Activated CD4-positive, alpha-beta T cell treated with anti-CD3 and anti-CD28 coated beads for 36 hours (primary cell): Measurements from ENCODE around the gene PDRG1. TPM values are rescaled to one million over a fixed set of nuclear protein-coding genes. Genes with fewer than 3 reads are reported as not detected.
"Not testable (repeated sequence)": the region's sequence is repeated elsewhere in the genome, so short reads cannot be mapped to it uniquely, and the experiment has no call there.

Experiments
- ATAC-seq: fragments of 200-7000 bp; cut with Tn5 transposase; one replicate; pipeline ENCODE4 v1.10.0; 2021; ENCODE audit warnings: mild to moderate bottlenecking, moderate library complexity
- CTCF ChIA-PET: fragments of 350-600 bp; sonication (Branson Sonifier 250); formaldehyde crosslinking; loops from one replicate; lab custom pipeline; 2021; ENCODE audit warnings: antibody characterized with exemption; lab: Charles Lee
- POLR2A ChIA-PET: fragments of 350-600 bp; sonication (Branson Sonifier 250); formaldehyde crosslinking; loops from one replicate; lab custom pipeline; 2021; ENCODE audit warnings: antibody characterized with exemption, inconsistent platforms; lab: Charles Lee
- DNase-seq: peaks from one replicate; pipeline ENCODE4 v3.0.0-alpha.2; 2020
- H3K27ac Mint-ChIP-seq: one replicate; pipeline ENCODE4 v1.8.0; 2021; ENCODE audit warnings: mixed read lengths
- H3K27me3 Mint-ChIP-seq: one replicate; pipeline ENCODE4 v1.8.0; 2021; ENCODE audit warnings: mixed read lengths
- H3K36me3 Mint-ChIP-seq: one replicate; pipeline ENCODE4 v1.8.0; 2021; ENCODE audit warnings: low read depth, mixed read lengths
- H3K4me1 Mint-ChIP-seq: one replicate; pipeline ENCODE4 v1.8.0; 2021; ENCODE audit warnings: mixed read lengths
- H3K4me3 Mint-ChIP-seq: one replicate; pipeline ENCODE4 v1.8.0; 2021; ENCODE audit warnings: mild to moderate bottlenecking, moderate library complexity, mixed read lengths
- H3K9me3 Mint-ChIP-seq: one replicate; pipeline ENCODE4 v1.8.0; 2021; ENCODE audit warnings: low read depth, mixed read lengths
- intact Hi-C, 2 experiments: fragments of 100-400 bp; cut with DNase I in 1 of 2; cut with micrococcal nuclease in 1 of 2; formaldehyde crosslinking; loops; one replicate each; pipeline versions ENCODE4 v1.14.2 to v1.15.1; 2022 to 2024; cut with DNase I, micrococcal nuclease
- total RNA-seq, 2 experiments: library from RNA; stranded (reverse); gene quantifications; one replicate each; pipeline ENCODE4 v1.2.3, GENCODE V29; 2021

Gene PDRG1
- total RNA-seq, 2 experiments from 2014 or later = 12.8 to 18.4 TPM

- intact Hi-C loops = no loop called here
- Mint-ChIP-seq H3K27ac (no peak overlapping the region), H3K27me3 (no peaks in the 10 kb centered on the region), H3K4me3 (no peak overlapping the region), H3K9me3 (no peaks in the 10 kb centered on the region), H3K36me3 (peaks cover 43% of the 10 kb centered on the region), H3K4me1 (peaks cover 13% of the 10 kb centered on the region)
- ChIA-PET CTCF (interaction anchor here (0.9 kb wide), 1 partner anchor 65 kb away, joined by 3 read pairs; no protein-coding TSS in a partner anchor), POLR2A (no interaction called here)
- ATAC-seq (no peak), DNase-seq (no peak)
Measured at GRCh38 chr20:31945319-31945718, 6.5 kb downstream of the PDRG1 start.

GRCh38 chr20:31943052-31943471 is 8.8 kb downstream of the PDRG1 start:
- no peaks in the 10 kb centered on the region for H3K27me3 Mint-ChIP-seq
- H3K9me3 Mint-ChIP-seq = no peaks in the 10 kb centered on the region
- no peaks in the 10 kb centered on the region for H3K4me1 Mint-ChIP-seq
- ChIA-PET POLR2A (no interaction called here), CTCF (interaction anchor here (0.7 to 1.1 kb wide), 2 partner anchors 9 to 166 kb away, joined by 3 to 4 read pairs; partner anchors contain the start of gene PDRG1)
- no peak overlapping the region for H3K27ac Mint-ChIP-seq
- no peak overlapping the region for H3K4me3 Mint-ChIP-seq
- DNase-seq = no peak
- peaks cover 23% of the 10 kb centered on the region for H3K36me3 Mint-ChIP-seq
- intact Hi-C loops = no loop called here
- no peak for ATAC-seq

GRCh38 chr20:31939661-31940060 is 12.2 kb downstream of the PDRG1 start:
- Mint-ChIP-seq H3K36me3 (peaks cover 3% of the 10 kb centered on the region), H3K4me1 (no peaks in the 10 kb centered on the region), H3K9me3 (no peaks in the 10 kb centered on the region), H3K27me3 (no peaks in the 10 kb centered on the region), H3K4me3 (no peak overlapping the region), H3K27ac (no peak overlapping the region)
- intact Hi-C loops = no loop called here
- ChIA-PET CTCF (interaction anchor here (1.0 to 1.2 kb wide), 2 partner anchors 8 to 13 kb away, joined by 3 to 4 read pairs; partner anchors contain the start of gene PDRG1), POLR2A (no interaction called here)
- DNase-seq = no peak
- no peak for ATAC-seq

- DNase-seq (no peak), ATAC-seq (no peak)
- H3K27ac Mint-ChIP-seq = no peak overlapping the region
- CTCF ChIA-PET = no interaction called here
- intact Hi-C loops = no loop called here
- no peaks in the 10 kb centered on the region for H3K4me1 Mint-ChIP-seq
- H3K36me3 Mint-ChIP-seq = no peaks in the 10 kb centered on the region
- no peaks in the 10 kb centered on the region for H3K27me3 Mint-ChIP-seq
- no peak overlapping the region for H3K4me3 Mint-ChIP-seq
- H3K9me3 Mint-ChIP-seq = no peaks in the 10 kb centered on the region
- POLR2A ChIA-PET = no interaction called here
Measured at GRCh38 chr20:31937820-31938219, 14.0 kb downstream of the PDRG1 start.

GRCh38 chr20:31936420-31936819 is 15.4 kb downstream of the PDRG1 start:
- no peak overlapping the region for H3K27ac Mint-ChIP-seq
- DNase-seq (no peak), ATAC-seq (no peak)
- intact Hi-C loops = no loop called here
- H3K4me3 Mint-ChIP-seq = no peak overlapping the region
- H3K27me3 Mint-ChIP-seq = no peaks in the 10 kb centered on the region
- H3K9me3 Mint-ChIP-seq = no peaks in the 10 kb centered on the region
- POLR2A ChIA-PET = no interaction called here
- CTCF ChIA-PET = interaction anchor here (0.9 kb wide), 2 partner anchors 27 to 84 kb away, joined by 3 to 4 read pairs; no protein-coding TSS in a partner anchor
- H3K4me1 Mint-ChIP-seq = no peaks in the 10 kb centered on the region
- no peaks in the 10 kb centered on the region for H3K36me3 Mint-ChIP-seq

- no peak for ATAC-seq
- H3K36me3 Mint-ChIP-seq = no peaks in the 10 kb centered on the region
- no peak overlapping the region for H3K27ac Mint-ChIP-seq
- CTCF ChIA-PET = interaction anchor here (0.7 to 1.2 kb wide), 3 partner anchors 17 to 83 kb away, joined by 3 to 4 read pairs (median 4); partner anchors contain the start of gene PDRG1
- peaks cover 2% of the 10 kb centered on the region for H3K27me3 Mint-ChIP-seq
- no peaks in the 10 kb centered on the region for H3K9me3 Mint-ChIP-seq
- intact Hi-C loops = no loop called here
- H3K4me1 Mint-ChIP-seq = no peaks in the 10 kb centered on the region
- DNase-seq = no peak
- H3K4me3 Mint-ChIP-seq = no peak overlapping the region
- POLR2A ChIA-PET = no interaction called here
Measured at GRCh38 chr20:31934968-31935764, 16.7 kb downstream of the PDRG1 start.

GRCh38 chr20:31934491-31934890 is 17.4 kb downstream of the PDRG1 start:
- no peak for DNase-seq
- peaks cover 2% of the 10 kb centered on the region for H3K27me3 Mint-ChIP-seq
- no peaks in the 10 kb centered on the region for H3K36me3 Mint-ChIP-seq
- H3K4me3 Mint-ChIP-seq = no peak overlapping the region
- H3K4me1 Mint-ChIP-seq = no peaks in the 10 kb centered on the region
- intact Hi-C loops = no loop called here
- no peaks in the 10 kb centered on the region for H3K9me3 Mint-ChIP-seq
- no peak for ATAC-seq
- H3K27ac Mint-ChIP-seq = no peak overlapping the region
- CTCF ChIA-PET = no interaction called here
- POLR2A ChIA-PET = no interaction called here

GRCh38 chr20:31933698-31934097 is 18.1 kb downstream of the PDRG1 start:
- ChIA-PET CTCF (interaction anchor here (0.8 kb wide), 1 partner anchor 19 kb away, joined by 4 read pairs; the partner anchor contains the start of gene PDRG1), POLR2A (no interaction called here)
- intact Hi-C loops = no loop called here
- Mint-ChIP-seq H3K4me3 (no peak overlapping the region), H3K4me1 (no peaks in the 10 kb centered on the region), H3K36me3 (no peaks in the 10 kb centered on the region), H3K27me3 (peaks cover 2% of the 10 kb centered on the region), H3K9me3 (no peaks in the 10 kb centered on the region), H3K27ac (no peak overlapping the region)
- DNase-seq = no peak
- ATAC-seq = no peak

GRCh38 chr20:31930779-31931178 is 21.1 kb downstream of the PDRG1 start:
- peaks cover 9% of the 10 kb centered on the region for H3K27me3 Mint-ChIP-seq
- intact Hi-C loops = no loop called here
- H3K9me3 Mint-ChIP-seq = no peaks in the 10 kb centered on the region
- H3K4me1 Mint-ChIP-seq = no peaks in the 10 kb centered on the region
- H3K27ac Mint-ChIP-seq = no peak overlapping the region
- DNase-seq (no peak), ATAC-seq (no peak)
- ChIA-PET POLR2A (interaction anchor here (0.6 kb wide), 1 partner anchor 374 kb away, joined by 6 read pairs; no protein-coding TSS in a partner anchor), CTCF (interaction anchor here (0.7 to 1.5 kb wide), 3 partner anchors 11 to 82 kb away, joined by 3 to 4 read pairs (median 4); no protein-coding TSS in a partner anchor)
- H3K4me3 Mint-ChIP-seq = no peak overlapping the region
- no peaks in the 10 kb centered on the region for H3K36me3 Mint-ChIP-seq

GRCh38 chr20:31929631-31930030 is 22.2 kb downstream of the PDRG1 start:
- CTCF ChIA-PET = interaction anchor here (1.5 kb wide), 1 partner anchor 10 kb away, joined by 3 read pairs; no protein-coding TSS in a partner anchor
- POLR2A ChIA-PET = not testable (repeated sequence)

GRCh38 chr20:31927627-31928159 is 24.2 kb downstream of the PDRG1 start:
- no peak for DNase-seq
- no peak overlapping the region for H3K4me3 Mint-ChIP-seq
- ChIA-PET CTCF (no interaction called here), POLR2A (no interaction called here)
- H3K4me1 Mint-ChIP-seq = no peaks in the 10 kb centered on the region
- H3K36me3 Mint-ChIP-seq = no peaks in the 10 kb centered on the region
- ATAC-seq = no peak
- H3K9me3 Mint-ChIP-seq = no peaks in the 10 kb centered on the region
- no peak overlapping the region for H3K27ac Mint-ChIP-seq
- intact Hi-C loops = no loop called here
- H3K27me3 Mint-ChIP-seq = peaks cover 14% of the 10 kb centered on the region

More at GRCh38 chr20:31929631-31930030, 22.2 kb downstream of the PDRG1 start:
- H3K27me3 Mint-ChIP-seq, H3K9me3 Mint-ChIP-seq, H3K4me1 Mint-ChIP-seq, DNase-seq, H3K36me3 Mint-ChIP-seq, intact Hi-C loops, H3K27ac Mint-ChIP-seq, ATAC-seq, H3K4me3 Mint-ChIP-seq: not testable (repeated sequence)
